Activated CD4-positive, alpha-beta memory T cell treated with anti-CD3 and anti-CD28 coated beads for 36 hours (primary cell): ENCODE results near the gene FPGS. TPM values are rescaled to one million over a fixed set of nuclear protein-coding genes. Genes with fewer than 3 reads are reported as not detected.
A peak's percentile ranks its signal among the peaks of the same experiment; 100 is the strongest.

ENCODE experiments used
- CTCF ChIA-PET: fragments of 350-600 bp; sonication (Branson Sonifier 250); formaldehyde crosslinking; loops from one replicate; lab custom pipeline; 2021; ENCODE audit warnings: antibody characterized with exemption, inconsistent platforms; lab: Charles Lee
- POLR2A ChIA-PET: fragments of 350-600 bp; sonication (Branson Sonifier 250); formaldehyde crosslinking; loops from one replicate; lab custom pipeline; 2021; ENCODE audit warnings: antibody characterized with exemption; lab: Charles Lee
- DNase-seq: peaks from one replicate; pipeline ENCODE4 v3.0.0-alpha.2; 2020
- H3K27ac Mint-ChIP-seq: one replicate; pipeline ENCODE4 v1.8.0; 2021; ENCODE audit warnings: mixed read lengths
- H3K27me3 Mint-ChIP-seq: one replicate; pipeline ENCODE4 v1.8.0; 2021; ENCODE audit warnings: mixed read lengths
- H3K36me3 Mint-ChIP-seq: one replicate; pipeline ENCODE4 v1.8.0; 2021; ENCODE audit warnings: mixed read lengths
- H3K4me1 Mint-ChIP-seq: one replicate; pipeline ENCODE4 v1.8.0; 2021; ENCODE audit warnings: low read depth, mixed read lengths
- H3K4me3 Mint-ChIP-seq: one replicate; pipeline ENCODE4 v1.8.0; 2021; ENCODE audit warnings: mild to moderate bottlenecking, mixed read lengths
- H3K9me3 Mint-ChIP-seq: one replicate; pipeline ENCODE4 v1.8.0; 2021; ENCODE audit warnings: mixed read lengths
- intact Hi-C: fragments of 100-400 bp; cut with micrococcal nuclease; formaldehyde crosslinking; loops from one replicate; pipeline ENCODE4 v1.15.1; 2023
- total RNA-seq, 2 experiments: library from RNA; stranded (reverse); gene quantifications; one replicate each; pipeline ENCODE4 v1.2.3, GENCODE V29; 2021

FPGS gene
- total RNA-seq, 2 experiments from 2014 or later, result 80.0 to 83.9 TPM

DNA sequence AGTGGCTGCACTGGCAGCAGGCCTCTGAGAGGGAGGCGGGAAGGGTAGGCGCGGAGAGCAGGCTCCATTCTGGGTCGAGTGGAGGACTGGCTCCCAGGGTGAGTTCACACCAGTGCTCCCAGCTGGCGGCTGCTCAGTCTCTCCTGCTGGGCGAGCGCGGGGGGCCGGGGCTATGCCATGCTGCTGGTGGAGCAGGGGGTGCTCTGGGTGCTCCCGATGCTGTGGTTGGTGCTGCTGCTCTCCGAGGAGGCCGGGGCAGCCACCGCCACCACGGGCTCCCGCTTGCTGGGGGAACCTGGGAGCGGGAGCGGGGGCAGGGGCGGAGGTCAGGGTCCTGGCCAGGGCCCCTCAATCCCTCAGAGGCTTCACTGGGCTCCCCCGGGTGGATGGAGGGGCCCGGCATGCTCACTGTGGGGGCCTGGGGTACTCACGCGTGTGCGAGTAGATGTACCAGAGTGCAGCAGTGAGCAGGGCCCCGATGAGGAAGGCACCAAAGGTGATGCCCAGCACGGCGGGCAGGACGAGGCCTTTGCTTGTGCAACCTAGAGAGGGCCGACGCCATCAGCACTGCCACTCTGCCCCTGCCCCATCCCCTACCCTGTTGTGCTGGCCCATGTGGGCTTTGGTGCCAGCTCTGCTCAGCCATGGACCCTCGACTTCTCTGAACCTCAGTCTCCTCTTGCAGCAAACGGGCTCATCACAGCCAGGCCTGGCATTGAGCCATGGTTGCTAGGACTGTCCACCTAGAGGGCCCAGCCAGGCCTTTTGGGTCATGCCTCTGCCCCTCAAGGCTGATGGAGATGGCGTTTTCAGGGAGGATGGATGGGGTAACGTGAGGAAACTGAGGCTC, 13.1 kb downstream of the FPGS start:
- H3K27ac Mint-ChIP-seq, result no peak overlapping the region
- ChIA-PET CTCF (no interaction called here), POLR2A (no interaction called here)
- no peaks in the 10 kb centered on the region for H3K4me1 Mint-ChIP-seq
- peaks cover 18% of the 10 kb centered on the region for H3K36me3 Mint-ChIP-seq
- H3K4me3 Mint-ChIP-seq, result no peak overlapping the region
- intact Hi-C loops, result no loop called here
- DNase-seq, result no peak
- H3K9me3 Mint-ChIP-seq, result no peaks in the 10 kb centered on the region
- no peaks in the 10 kb centered on the region for H3K27me3 Mint-ChIP-seq

DNA sequence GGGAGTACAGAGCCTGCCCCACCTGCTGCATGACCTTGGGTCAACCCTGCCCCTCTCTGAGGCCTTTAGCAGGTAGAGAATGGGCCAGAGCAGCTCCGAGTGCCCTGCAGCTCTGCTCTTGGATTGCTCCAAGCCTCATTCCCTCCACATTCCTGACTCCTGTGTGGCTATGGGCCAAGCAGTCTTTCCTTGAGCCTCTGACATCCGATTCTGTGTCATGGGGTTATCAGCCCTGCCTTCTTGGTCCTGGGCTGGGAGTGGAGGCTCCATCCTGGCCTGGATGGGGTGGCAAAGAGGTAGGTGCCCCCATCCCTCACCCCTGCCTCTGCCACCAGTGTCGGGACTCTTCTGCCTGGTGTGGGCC, 13.7 kb downstream of the FPGS start:
- no peaks in the 10 kb centered on the region for H3K4me1 Mint-ChIP-seq
- no peak overlapping the region for H3K4me3 Mint-ChIP-seq
- H3K9me3 Mint-ChIP-seq, result no peaks in the 10 kb centered on the region
- peaks cover 18% of the 10 kb centered on the region for H3K36me3 Mint-ChIP-seq
- DNase-seq, result no peak
- ChIA-PET POLR2A (no interaction called here), CTCF (interaction anchor here (1.4 kb wide), 1 partner anchor 53 kb away, joined by 4 read pairs; no protein-coding TSS in a partner anchor)
- H3K27me3 Mint-ChIP-seq, result no peaks in the 10 kb centered on the region
- no peak overlapping the region for H3K27ac Mint-ChIP-seq
- intact Hi-C loops, result no loop called here

DNA sequence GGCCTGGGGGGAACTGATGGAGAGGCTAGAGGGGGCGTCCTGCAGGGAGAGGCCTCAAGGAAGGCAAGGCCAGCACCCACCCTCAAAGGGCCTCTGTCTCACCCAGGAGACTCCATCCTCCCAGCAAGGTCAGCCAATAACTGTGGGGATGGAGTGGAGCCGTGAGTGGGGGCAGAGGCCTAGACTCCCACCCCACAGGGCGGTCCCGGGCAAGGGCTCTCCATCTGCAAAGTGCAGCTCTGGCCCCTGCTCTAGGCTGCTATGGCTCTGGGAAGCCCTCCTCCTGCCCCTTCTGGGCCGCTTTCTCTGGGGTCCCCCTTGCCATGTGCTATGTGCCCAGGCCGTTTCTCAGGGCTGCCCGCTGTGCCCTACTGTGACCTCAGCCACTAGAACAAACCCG, 14.0 kb downstream of the FPGS start:
- intact Hi-C loops, result no loop called here
- Mint-ChIP-seq H3K27me3 (no peaks in the 10 kb centered on the region), H3K4me1 (no peaks in the 10 kb centered on the region), H3K9me3 (no peaks in the 10 kb centered on the region), H3K27ac (no peak overlapping the region), H3K4me3 (no peak overlapping the region), H3K36me3 (peaks cover 18% of the 10 kb centered on the region)
- no peak for DNase-seq
- POLR2A ChIA-PET, result no interaction called here
- CTCF ChIA-PET, result interaction anchor here (1.4 kb wide), 1 partner anchor 53 kb away, joined by 4 read pairs; no protein-coding TSS in a partner anchor

DNA sequence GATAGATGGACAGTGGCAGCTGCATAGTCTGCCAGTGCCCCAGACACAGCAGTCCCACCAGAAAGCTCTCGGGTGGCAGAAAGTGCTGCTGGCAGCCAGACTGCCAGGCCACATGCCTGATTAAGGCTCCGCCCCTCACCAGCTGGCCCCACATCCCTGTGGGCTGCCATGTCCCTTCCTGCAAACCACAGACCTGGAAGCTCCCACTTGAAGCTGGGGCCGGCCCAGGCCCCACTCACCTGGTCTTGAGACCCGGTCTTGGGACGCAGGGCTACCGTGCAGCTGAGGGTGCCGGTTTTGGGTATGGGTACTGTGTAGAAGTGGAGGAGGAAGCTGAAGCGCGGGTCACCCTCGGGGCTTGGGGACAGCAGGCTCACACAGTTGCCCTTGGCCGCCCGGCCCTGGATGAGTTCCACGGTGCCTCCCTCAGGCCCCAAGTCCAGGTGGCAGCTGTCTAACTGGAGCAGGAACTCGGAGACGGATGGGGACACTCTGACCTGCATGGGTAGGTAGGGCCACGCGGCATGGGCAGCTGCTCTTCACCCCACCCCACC, 15.3 kb downstream of the FPGS start:
- POLR2A ChIA-PET, result no interaction called here
- peak overlapping the region; percentile 42 for H3K27ac Mint-ChIP-seq
- intact Hi-C loops, result no loop called here
- H3K4me3 Mint-ChIP-seq, result no peak overlapping the region
- H3K27me3 Mint-ChIP-seq, result no peaks in the 10 kb centered on the region
- no peaks in the 10 kb centered on the region for H3K4me1 Mint-ChIP-seq
- no peaks in the 10 kb centered on the region for H3K9me3 Mint-ChIP-seq
- CTCF ChIA-PET, result interaction anchor here (1.4 to 1.7 kb wide), 2 partner anchors 52 kb away, joined by 4 to 5 read pairs; no protein-coding TSS in a partner anchor
- H3K36me3 Mint-ChIP-seq, result peaks cover 17% of the 10 kb centered on the region
- DNase-seq, result no peak

DNA sequence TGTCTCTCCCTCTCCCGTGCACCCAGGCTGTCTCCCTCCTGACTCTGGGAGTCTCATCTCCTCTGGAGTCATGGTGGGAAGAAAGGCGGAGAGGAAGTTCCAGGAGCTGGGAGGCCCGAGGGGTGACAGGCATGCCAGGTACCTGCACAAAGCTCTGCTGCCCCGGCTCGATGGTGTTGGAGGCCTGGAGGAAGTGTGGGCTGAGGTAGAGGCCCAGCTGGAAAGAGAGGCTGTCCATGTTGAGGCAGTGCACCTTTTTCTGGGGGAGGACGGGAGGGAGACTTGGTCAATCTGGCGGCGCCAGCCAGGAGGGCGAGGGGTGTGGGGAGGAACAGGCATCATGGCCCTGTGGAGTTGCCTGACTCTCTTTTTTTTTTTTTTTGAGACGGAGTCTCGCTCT, 15.9 kb downstream of the FPGS start:
- no peaks in the 10 kb centered on the region for H3K4me1 Mint-ChIP-seq
- H3K36me3 Mint-ChIP-seq, result peaks cover 13% of the 10 kb centered on the region
- intact Hi-C loops, result no loop called here
- H3K9me3 Mint-ChIP-seq, result no peaks in the 10 kb centered on the region
- H3K4me3 Mint-ChIP-seq, result no peak overlapping the region
- DNase-seq, result no peak
- POLR2A ChIA-PET, result no interaction called here
- H3K27me3 Mint-ChIP-seq, result no peaks in the 10 kb centered on the region
- H3K27ac Mint-ChIP-seq, result no peak overlapping the region
- CTCF ChIA-PET, result interaction anchor here (1.7 kb wide), 1 partner anchor 51 kb away, joined by 5 read pairs; no protein-coding TSS in a partner anchor

DNA sequence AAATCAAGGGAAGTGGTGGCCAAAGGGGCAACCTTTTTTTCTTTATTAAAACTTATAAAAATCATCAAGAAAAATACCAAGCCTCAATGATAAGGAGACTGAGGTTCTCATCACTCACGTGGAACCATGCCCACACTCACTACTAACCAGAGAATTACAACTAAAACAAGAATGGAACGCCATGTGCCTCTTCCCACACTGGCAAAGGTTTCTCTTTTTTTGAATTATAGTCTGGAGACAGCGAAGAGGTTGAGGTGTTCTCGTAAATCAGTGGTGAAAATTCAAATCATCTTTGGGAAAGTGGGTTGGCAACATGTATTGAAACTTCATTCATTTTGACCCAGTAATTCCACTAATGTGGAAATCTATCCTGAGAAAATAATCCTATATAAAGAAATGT, 19.4 kb downstream of the FPGS start:
- Mint-ChIP-seq H3K4me3 (no peak overlapping the region), H3K9me3 (no peaks in the 10 kb centered on the region), H3K27ac (no peak overlapping the region), H3K4me1 (no peaks in the 10 kb centered on the region), H3K36me3 (peaks cover 11% of the 10 kb centered on the region), H3K27me3 (no peaks in the 10 kb centered on the region)
- ChIA-PET POLR2A (no interaction called here), CTCF (no interaction called here)
- no peak for DNase-seq
- intact Hi-C loops, result no loop called here

DNA sequence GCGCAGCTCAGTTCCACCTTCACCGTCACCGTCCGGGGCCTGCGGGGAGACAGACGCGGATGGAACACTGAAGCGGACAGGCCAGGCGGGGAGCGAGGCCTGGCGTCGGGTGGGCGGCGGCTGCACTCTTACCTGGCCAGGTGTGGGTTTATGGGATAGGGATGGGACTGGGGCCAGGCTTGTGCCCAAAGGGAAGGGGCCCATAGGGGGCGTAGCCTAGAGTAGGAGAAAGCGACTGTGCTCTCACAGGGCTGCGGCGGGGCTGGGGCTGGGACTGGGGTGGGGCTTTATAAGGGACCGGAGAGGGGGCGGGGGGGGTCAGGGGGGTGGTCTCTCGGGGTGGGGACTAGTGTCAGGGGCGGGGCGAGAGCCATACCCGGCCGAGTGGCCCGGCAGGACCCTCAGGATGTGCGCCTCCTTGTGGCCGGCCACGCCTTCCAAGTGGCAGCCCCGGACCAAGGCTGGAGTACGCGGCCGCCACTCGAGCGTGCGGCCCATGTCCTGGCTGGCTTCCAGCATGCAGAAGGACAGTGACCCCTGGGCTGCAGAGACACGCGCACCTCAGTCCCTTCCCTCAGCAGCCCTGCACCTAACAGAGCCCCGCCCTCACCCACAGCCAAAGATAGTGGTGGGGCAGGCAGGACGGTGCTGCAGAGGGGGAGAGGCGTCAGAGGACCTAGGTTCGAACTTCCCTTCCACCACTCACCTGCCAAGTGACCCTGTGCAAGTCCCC, 22.8 kb downstream of the FPGS start:
- CTCF ChIA-PET, result interaction anchor here (0.6 to 1.3 kb wide), 2 partner anchors 91 to 224 kb away, joined by 3 to 4 read pairs; partner anchors contain the start of gene TOR2A
- no peak for DNase-seq
- H3K36me3 Mint-ChIP-seq, result peaks cover 1% of the 10 kb centered on the region

DNA sequence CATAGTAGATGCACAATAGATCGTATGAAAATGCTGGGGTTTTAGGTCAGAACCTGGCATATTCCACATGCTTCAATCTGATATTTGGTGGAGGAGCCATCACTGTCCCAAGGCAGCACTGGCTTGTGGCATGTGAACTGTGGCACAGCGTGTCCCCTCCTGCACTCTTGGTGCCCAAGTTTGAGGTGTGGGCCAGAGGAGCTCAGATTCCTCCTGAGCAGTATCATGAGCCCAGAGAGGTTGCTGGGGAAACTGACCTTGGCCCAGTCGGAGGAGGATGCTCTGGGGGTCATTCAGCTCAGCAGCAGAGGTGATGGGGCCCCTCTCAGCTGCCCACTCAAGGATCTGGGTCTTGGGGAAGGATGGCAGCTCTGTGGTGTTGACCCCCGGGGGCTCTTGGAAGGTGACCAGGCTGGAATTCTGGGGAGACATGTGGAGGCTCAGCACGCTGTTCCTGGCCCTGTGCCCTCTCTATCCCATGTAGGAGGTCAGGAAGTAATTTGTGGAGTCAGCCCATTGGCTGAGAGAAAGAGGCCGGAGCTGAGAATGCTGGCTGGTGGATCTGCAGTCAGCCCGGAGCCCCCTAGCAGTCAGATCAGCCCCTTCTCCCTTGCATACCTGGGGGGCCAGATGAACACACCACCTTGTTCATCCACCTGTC, 23.7 kb downstream of the FPGS start:
- Mint-ChIP-seq H3K36me3 (peaks cover 1% of the 10 kb centered on the region), H3K27me3 (no peaks in the 10 kb centered on the region), H3K4me1 (no peaks in the 10 kb centered on the region), H3K9me3 (no peaks in the 10 kb centered on the region), H3K27ac (no peak overlapping the region), H3K4me3 (no peak overlapping the region)
- intact Hi-C loops, result no loop called here
- ChIA-PET POLR2A (no interaction called here), CTCF (interaction anchor here (0.6 to 0.9 kb wide), 2 partner anchors 16 to 223 kb away, joined by 3 read pairs; no protein-coding TSS in a partner anchor)
- DNase-seq, result no peak

More for the DNA sequence above, 22.8 kb downstream of the FPGS start:
- Mint-ChIP-seq H3K4me3 (no peak overlapping the region), H3K27ac (no peak overlapping the region), H3K9me3 (no peaks in the 10 kb centered on the region), H3K4me1 (no peaks in the 10 kb centered on the region), H3K27me3 (no peaks in the 10 kb centered on the region)
- POLR2A ChIA-PET, result interaction anchor here (0.6 kb wide), 1 partner anchor 51 kb away, joined by 3 read pairs; no protein-coding TSS in a partner anchor
- intact Hi-C loops, result no loop called here

DNA sequence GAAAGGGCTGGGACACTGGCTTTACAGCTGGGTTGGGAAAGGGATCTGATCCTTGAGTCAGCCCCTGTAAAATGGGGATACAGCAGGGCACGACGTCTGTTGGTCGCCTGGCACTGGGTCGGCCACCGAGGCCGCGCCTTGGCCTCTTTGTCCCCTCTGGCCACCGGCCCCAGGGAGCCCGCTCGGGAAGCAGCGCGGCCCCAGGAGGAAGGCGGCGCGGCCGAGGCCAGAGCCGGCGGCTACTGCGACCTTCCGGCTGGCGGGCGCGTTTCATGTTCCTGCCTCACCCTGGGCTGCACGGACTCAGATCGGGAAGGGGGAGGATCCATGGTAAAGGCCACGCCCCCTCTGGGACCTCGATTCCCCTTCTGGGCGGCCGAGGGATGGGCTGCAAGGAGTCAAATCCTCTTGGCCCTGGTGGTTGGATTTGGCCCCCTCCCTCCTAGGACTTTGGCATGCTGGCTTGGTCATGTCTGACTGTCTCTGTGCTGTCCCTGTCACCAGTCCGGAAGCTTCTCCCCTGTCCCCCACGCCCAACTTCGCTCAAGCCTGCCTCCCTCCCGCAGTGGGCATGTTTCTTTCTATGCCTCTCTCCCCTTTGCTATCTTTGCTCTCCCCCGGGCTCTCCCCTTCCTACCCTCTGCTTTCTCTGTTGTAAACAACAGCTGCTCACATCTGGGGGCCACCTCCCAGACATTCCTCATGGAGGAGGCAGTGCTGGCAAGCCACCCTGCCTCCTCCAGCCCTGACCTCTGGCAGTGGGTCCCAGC, 25.8 kb downstream of the FPGS start:
- ChIA-PET CTCF (interaction anchor here (0.7 kb wide), 2 partner anchors 24 to 71 kb away, joined by 3 read pairs; no protein-coding TSS in a partner anchor), POLR2A (interaction anchor here (0.6 kb wide), 1 partner anchor 32 kb away, joined by 3 read pairs; no protein-coding TSS in a partner anchor)
- Mint-ChIP-seq H3K27ac (no peak overlapping the region), H3K9me3 (no peaks in the 10 kb centered on the region), H3K36me3 (peaks cover 1% of the 10 kb centered on the region), H3K27me3 (no peaks in the 10 kb centered on the region), H3K4me3 (no peak overlapping the region), H3K4me1 (peaks cover 8% of the 10 kb centered on the region)
- intact Hi-C loops, result no loop called here
- no peak for DNase-seq

DNA sequence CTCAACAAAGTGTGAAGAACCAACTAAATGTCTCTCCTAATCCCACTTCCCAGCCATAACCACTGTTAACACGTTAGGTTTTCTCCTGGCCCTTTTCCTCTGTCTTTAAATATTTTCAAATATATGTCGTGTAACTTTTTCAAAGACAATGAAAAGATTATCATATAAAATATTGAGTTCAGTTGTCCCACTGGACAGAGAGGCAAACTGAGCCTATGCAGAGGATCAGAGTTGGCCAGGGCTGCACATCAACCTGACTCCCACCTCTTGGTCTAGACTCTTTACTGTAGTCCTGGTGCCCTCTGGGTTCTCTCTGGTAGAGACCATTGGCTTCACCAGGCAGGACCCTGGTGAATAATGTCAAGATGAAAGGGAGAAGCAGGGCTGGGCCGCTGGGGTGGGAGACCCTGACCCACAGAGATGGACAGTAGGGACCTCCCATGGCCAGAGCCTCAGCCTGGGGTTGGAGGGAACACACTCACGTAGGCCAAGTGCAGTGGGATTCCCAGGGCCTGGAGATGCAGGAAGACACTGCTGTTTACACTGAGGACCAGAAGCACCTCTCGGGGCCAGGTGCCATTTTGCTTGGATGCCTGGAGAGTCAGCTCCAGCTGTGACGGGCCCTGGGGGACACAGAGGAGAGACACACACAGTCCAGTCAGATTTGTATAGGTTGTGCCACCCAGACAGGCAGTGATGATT, 26.7 kb downstream of the FPGS start:
- Mint-ChIP-seq H3K4me3 (no peak overlapping the region), H3K27me3 (no peaks in the 10 kb centered on the region), H3K4me1 (peaks cover 12% of the 10 kb centered on the region), H3K9me3 (no peaks in the 10 kb centered on the region), H3K36me3 (peaks cover 1% of the 10 kb centered on the region), H3K27ac (peak overlapping the region; percentile 23)
- intact Hi-C loops, result no loop called here
- DNase-seq, result no peak
- ChIA-PET CTCF (interaction anchor here (0.7 kb wide), 2 partner anchors 23 to 72 kb away, joined by 3 read pairs; no protein-coding TSS in a partner anchor), POLR2A (no interaction called here)
